C1 segment of cervical spinal cord (tissue), 14 donors: Measurements from ENCODE around the gene HERC5.

ENCODE experiments used
- DNase-seq, 14 donors: peaks; one replicate each; lab custom pipeline; 2025; lab: John Stamatoyannopoulos, UW

Gene HERC5

DNA sequence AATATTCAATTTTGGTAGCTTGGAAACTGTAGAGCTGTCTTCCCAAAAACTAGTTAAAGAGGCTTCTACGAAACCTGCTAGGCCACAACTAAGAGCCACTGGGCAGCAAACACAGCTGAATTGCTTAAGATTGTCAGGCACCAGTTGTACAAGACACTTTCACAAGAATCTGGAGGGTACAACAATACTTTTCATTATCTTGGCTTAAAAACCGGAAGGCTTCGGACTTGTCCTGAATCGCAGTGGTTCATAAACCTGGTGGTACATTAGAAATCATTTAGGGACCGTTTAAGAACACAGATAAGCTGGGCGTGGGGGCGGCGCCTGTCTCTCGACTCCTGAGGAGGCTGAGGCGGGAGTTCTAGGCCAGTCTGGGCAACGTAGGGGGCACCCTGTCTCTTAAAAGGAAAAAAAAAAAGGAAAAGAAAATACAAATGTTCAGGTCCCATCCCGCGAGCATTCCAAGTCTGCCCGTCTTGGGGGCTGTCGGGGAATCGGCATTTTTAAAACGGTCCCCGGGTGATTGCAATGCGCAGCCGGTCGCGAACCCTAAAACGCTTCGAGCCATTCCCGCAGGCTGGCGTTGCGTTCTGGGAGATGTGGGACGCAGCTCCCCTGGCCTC, 65.9 kb downstream of the HERC5 start:
- peak in 6 of 14 donors; percentile 11 to 52 (median 26) for DNase-seq

DNA sequence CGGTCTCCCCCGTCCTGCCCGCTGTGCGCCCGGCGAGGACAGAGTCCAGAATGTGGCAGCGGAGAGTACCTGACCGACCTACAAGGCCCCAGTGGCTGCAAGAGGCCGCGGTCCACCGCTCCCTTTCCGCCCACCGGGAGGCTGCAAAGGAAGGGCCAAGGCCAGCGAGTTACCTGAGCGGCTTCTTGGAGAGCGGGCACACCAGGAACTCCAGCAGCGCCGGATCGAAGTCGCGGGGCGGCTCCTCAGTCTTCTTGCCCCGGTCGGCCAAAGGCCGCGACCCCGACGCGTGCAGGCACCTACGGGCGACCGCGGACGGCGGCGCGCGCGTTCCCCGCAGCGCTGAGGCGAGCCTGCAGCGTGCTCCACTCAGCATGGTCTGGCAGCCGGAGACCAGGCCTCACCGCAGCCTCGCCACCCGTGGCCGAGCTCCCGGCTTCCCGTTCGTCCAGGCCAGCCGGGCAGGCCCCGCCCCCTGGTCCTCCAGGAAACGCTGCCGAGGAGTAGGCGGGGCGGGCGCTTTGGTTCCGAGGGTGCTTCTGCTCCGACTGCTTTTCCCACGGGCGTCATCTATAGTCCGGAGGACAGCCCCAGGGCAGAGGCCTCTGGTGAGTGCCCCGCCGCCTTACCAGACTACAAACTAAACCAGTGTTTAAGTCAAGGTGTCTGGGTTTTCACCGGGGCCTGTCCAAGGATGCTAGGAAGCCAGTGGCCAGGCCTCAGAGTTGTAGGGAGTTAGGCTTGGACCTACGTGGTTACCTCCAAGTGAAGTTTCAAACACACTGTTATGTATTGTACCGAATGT, 66.6 kb downstream of the HERC5 start, which contains the start of gene PYURF:
Gene PYURF, minus strand, starts transcription at position 452 of the 805 bp plus-strand sequence. Its CDS starts 76 bp downstream, at position 376.
- DNase-seq, result peak; percentile 33 to 95 (median 88)

DNA sequence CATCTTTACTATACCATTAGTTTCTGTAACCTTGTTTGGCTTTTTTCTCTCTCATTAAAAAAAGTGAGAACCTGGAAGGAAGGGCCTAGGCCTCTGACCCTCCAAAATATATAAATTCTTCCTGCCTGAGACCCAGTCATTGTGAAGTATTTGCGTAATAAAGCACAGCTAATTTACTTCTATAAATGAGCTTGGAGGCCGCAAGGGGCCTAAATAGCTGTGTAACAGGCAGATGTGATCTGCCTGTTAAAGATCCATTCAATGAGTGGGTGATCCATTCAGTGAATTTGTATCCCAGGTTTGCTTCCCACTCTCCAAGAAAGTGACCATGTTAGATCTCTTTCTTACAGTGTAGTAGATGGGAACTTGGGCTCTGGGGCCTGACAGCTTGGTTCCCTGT, 67.3 kb downstream of the HERC5 start:
- DNase-seq, result peak in 1 of 14 donors; percentile 13

DNA sequence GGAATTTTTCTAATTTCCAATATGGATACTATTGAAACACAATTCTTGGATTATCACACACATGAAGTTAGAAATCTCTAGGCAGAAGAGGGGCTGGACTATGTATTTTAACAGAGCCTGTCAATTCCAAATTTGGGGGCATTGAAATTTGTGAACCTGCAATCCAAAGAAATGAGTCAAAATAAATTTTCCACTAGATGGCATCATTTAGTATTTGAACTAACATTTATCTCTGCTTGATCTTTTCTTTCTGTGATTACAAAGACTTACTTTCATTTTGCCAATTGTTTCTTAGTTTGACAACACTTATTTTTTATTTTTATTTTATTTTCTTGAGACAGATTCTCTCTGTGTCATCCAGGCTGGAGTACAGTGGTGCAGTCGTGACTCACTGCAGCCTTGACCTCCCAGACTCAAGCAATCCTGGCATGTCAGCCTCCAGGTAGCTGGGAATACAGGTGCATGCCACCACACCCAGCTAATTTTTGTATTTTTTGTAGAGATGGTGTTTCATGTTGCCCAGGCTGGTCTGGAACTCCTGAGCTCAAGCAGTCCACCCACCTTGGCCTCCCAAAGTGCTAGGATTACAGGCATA, 69.4 kb downstream of the HERC5 start:
- peak in 1 of 14 donors; percentile 6 for DNase-seq

DNA sequence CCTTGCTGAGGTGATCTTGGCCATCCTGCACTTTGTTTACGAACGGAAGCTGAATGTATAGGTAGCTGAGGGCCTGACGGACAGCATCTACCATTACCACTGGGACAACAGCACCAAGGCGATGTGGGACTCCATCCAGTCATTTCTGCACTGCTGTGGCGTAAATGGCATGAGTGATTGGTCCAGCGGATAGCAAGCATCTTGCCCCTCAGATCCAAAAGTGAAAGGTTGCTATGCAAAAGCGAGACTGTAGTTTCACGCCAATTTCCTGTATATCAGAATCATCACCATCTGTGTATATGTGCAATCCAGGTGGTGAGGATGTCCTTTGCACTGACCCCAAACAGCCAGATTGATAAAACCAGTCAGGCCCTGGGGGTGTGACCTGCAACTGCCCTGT, 70.9 kb downstream of the HERC5 start:
- no peak for DNase-seq

DNA sequence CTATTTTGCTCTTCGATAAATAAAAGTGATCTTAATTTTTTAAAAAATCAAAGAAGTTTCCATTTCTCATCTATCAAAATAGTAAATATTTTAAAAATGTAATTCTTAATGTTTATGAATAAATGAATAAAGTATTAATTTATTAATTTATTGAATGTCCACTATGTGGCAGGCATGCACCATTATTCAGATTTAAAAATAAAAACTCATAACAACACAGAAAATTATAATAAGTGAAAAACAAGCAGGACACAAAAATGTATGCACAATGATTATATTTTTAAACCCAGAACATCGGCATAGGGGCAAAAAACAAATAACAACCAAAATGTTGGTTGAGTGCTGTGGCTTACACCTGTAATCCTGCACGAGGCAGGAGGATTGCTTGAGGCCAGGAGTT, 71.9 kb downstream of the HERC5 start:
- no peak for DNase-seq

DNA sequence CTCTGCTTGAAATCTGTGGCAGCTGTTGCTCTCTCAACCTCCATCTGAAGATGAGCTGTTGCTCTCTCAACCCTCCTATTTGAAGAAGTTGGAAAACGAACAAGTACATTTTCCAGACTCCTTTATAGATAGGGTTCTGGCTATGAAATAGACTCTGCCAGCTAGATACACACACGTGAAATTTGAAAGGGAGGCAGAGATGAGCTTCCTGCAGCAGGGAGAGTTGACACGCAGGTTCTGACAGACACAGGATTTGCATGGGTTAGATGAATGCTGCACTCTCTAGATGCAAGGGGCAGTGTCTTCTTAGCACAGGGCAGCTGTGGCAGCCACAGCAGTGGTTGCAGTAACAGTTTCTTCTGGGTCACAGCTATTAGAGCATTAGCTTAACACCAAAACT, 74.6 kb downstream of the HERC5 start:
- DNase-seq, result no peak

DNA sequence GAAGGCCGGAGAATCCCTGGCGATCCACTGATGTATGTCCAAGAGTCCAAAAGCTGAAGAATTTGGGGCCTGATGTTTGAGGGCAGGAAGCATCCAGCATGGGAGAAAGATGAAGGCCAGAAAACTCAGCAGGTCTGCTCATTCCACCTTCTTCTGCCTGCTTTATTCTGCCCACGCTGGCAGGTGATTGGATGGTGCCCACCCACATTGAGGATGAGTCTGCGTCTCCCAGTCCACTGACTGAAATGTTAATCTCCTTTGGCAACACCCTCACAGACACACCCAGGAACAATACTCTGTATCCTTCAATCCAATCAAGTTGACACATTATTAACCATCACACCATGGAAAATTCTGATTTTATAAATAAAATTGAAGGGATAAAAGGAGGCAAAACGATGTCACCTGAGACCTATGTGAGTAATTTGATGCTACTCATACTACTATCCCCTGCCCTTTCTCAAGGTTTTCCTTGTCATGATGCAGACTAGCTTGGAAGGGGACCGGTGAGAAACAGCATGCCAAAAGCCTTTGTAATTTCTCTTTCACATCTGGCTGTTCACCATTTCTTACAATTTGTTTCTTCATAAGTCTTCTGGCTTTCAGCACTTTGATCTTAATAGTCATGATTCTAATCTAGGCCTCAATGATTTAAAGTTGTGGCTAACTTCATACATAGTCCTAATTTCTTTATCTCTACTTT, 76.3 kb downstream of the HERC5 start:
- no peak for DNase-seq

DNA sequence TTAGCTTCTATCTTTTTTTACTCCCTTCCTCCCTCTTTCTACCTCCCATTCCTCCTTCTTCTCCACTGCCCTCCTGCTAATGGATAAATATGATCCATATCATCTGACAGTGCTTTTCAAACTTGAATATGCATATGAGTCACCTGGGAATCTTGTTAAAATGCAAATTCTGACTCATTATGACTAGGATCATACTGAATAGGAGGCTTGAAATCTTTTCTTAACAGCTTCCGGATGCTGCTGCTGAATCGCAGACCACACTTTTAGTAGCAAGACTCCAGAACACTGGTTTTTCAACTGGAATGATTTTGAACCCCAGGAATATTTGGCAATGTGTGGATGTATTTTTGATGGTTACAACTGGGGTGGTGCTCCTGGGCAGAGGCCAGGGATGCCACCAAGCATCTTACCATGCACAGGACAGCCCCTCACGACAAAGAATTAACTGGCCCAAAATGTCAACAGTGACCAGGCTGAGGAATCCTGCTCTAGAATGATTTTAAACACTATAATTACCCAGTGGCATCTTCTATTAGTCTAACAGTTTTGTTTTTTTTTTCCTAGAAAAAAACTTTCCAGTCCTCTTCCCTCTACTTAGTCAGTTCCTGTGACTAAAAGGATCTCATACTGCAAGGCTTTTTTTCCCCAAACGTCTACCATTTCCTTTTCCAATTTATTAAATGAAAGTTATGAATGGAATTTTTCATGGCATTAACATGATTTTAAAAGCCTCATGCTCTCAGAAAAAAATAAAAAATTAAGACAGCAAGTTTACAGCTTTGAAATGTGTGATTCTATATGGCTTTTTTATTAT, 77.2 kb downstream of the HERC5 start:
- DNase-seq, result no peak

DNA sequence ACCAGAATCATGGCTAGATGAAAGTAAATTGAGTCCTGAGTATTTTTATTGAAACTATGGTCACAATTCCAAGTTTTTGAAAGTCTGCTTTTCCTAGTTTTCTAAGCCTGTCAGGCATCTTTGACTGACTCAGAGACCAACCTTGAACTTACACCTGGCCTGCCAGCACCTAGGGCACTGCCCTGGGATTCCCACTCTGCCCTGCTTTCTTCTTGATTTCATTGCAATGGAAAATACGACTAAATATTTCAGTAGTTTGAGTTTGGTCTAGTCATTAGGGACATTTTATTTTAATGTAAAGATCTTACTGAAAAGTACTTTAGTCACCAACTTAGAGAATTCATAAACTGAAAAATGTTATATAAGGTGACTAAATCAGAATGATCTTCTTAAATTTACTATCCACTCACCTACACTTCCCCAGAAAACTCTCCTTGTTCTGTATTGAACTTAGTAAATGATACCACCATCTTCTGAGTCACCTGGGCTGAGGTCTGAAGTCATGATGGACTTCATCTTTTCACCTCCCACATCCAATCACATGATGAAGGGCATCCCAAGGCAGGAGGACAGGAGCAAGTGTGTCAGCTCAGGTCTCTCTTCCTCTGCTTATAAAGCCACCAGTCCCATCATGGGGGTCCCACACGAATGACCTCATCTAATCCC, 78.3 kb downstream of the HERC5 start:
- DNase-seq, result no peak

DNA sequence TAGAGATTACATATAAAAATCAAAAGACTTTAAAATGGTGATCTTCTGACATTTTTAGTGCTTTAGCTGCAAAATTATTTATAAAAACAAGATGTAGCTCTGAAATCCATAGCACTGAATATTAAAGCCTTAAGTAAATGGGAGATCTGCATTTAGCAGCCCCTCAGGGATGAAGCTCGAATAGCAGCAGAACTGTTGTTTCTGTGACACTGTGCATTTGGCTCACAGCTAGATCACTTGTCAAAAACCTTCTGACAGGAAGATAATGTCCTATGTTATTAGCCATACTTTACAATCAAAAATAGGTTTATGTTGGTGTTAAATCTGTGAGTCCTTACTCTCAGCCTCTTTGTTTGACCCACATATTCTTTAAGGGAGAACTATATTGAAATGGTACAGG, 80.8 kb downstream of the HERC5 start:
- no peak for DNase-seq

DNA sequence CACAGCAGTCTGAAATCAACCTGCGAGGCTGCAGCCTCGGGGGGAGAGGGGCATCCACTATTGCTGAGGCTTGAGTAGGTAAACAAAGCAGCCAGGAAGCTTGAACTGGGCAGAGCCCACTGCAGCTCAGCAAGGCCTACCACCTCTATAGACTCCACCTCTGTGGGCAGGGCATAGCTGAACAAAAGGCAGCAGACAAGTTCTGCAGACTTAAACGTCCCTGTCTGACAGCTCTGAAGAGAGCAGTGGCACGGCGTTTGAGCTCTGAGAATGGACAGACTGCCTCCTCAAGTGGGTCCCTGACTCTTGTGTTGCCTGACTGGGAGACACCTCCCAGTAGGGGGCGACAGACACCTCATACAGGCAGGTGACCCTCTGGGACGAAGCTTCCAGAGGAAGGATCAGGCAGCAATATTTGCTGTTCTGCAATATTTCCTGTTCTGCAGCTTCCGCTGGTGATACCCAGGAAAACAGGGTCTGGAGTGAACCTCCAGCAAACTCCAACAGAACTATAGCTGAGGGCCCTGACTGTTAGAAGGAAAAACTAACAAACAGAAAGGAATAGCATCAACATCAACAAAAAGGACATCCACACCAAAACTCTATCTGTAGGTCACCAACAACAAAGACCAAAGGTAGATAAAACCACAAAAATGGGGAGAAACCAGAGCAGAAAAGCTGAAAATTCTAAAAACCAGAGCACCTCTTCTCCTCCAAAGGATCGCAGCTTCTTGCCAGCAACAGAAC, 82.6 kb downstream of the HERC5 start:
- DNase-seq, result peak in 2 of 14 donors; percentile 16 to 35

DNA sequence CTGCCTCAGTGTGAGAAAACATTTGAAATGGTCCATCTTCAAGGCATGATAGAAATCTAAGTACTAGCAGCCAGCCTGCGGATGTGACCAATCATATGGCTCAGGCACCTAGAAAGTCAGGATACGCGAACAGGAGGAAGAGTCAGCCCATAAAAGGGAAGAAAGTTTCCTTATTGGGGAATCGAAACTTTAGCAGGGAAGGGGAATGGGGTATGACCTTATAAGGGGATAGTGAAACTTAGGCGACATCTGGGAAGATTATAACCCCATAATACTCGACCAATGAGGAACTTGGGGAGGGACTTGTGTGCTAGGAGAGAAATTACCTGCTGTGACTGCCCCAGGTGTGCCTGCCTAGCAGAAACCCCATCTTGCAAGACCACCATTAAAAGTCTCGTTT, 92.9 kb downstream of the HERC5 start:
- no peak for DNase-seq
